ENCODE measurements around the gene RNASEH1.
"Not testable (repeated sequence)": the region's sequence is repeated elsewhere in the genome, so short reads cannot be mapped to it uniquely, and the experiment has no call there.

The RNASEH1 gene

DNA sequence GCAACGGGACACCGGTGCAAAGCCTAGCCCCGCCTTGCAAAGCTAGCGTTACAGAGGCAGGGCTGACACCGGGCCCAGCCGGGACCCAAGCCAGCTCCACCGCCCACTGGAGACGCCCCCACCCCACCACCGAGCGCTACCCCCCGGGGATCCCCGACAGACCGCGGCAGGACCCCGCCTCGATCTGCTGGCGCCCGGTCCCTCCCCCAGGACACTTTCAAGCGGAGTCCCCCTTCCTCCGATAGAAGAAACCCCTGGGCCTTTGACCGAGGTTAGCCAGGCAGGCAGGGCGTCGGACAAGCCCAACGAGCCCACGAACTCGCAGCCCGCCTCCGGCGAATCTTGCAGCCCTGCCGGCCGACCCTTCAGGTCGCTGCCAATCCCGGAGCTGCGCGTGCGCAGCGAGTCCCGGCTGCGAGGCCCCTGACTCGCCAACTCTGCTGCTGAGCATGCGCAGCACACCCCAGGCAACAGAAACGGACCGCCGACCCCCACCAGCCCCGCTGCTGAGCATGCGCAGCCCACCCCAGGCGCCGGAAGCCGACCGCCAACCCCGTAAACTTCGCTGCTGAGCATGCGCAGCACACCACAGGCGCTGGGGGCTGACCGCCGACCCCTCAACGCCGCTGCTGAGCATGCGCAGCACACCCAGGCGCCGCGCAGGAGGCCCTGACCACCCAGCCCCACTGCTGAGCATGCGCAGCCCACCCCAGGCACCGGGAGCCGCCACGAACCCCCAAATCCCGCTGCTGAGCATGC, 39.5 kb downstream of the RNASEH1 start:
- FAIRE-seq = no peak

DNA sequence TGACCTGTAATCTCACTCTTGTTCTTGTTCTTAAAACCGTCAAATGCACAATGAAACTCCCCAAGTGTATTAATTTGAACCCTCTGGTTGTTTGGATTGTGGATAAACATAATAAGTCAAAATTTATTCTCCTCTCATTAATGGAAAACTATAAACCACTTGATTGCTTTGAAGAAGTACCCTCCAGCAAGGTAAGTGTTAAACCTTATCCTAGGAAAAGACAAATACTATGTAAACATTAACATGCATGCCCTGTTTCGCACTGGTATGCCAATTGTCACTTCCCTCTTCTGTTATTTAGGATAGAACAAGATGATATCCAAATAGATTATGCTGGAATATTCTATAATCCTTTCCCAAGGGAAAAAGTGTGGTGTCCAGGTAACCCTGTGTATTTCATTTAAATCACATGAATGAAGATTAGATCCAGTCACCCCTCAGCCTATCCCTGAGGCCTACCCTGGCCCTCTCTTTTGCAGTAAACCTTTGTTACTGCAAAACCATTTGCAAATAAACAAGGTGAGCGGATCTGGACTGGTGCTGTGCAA, 40.1 kb downstream of the RNASEH1 start:
- FAIRE-seq = no peak

DNA sequence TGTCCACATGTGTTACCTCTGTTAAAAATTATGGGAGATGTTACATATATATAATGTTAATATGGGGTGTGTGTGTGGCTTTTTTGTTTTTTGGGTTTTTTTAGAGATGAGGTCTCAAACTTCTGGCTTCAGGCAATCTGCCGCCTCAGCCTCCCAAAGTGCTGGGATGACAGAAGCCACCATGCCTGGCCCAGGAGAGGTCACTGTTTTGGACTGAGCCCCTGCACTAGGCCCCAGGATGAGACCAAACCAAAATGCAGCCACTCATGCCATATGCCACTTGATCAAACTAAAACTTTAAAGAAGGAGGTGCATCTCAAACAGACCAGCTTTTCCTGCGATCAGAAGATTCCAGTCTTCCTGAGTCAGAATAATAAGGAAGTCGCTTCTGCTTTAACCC, 41.3 kb downstream of the RNASEH1 start:
- no peak for FAIRE-seq

DNA sequence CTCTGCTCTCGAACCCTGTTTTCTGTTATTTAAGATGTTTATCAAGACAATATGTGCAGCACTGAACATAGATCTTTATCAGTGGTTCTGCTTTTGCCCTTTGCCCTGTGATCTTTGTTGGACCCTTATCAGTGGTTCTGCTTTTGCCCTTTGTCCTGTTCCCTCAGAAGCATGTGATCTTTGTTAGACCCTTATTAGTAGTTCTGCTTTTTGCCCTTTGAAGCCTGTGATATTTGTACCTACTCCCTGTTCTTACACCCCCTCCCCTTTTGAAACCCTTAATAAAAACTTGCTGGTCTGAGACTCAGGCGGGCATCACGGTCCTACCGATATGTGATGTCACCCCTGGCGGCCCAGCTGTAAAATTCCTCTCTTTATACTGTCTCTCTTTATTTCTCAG, 42.7 kb downstream of the RNASEH1 start:
- FAIRE-seq = not testable (repeated sequence)

DNA sequence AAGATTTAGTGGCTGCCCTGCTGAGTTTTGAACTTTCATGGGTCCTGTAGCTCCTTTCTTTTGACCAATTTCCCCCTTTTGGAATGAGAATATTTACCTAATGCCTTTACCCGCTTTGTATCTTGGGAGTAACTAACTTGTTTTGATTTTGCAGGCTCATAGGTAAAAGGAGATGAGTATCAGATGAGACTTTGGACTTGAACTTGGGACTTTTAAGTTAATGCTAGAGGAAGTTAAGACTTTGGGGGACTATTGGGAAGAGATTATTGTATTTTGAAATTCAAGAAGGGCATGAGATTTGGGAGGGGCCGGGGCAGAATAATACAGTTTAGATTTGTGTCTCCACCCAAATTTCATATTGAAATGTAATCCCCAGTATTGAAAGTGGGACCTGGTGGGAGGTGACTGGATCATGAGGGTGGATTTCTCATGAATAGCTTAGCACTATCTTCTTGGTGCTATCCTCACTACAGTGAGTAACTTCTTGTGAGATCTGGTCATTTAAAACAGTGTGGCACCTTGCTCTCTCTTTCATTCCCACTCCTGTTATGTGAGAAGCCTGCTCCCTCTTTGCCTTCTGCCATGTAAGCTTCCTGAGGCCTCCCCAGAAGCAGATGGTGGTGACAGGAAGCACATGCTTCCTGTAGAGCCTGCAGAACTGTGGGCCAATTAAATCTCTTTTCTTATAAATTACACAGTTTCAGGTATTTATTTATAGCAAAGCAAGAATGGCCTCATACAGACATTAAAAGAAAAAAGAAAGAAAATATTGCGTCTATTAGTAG, 44.9 kb downstream of the RNASEH1 start:
- no peak for FAIRE-seq

DNA sequence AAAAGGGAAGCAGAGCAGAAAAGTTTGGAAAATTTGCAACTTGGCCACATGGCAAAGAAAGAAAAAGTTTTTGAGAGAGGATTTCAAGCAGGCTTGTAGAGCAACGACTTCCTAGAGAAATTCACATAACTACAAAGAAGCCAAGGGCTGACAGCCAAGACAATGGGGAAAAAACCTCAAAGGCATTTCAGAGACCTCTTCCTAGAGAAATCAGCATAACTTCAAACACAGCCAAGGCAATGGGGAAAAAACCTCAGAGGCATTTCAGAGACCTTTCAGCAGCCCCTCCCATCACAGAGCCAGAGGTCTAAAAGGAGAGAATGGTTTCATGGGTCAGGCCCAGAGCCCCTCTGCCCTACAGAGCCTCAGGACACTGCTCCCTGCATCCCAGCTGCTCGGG, 46.0 kb downstream of the RNASEH1 start:
- no peak for FAIRE-seq

DNA sequence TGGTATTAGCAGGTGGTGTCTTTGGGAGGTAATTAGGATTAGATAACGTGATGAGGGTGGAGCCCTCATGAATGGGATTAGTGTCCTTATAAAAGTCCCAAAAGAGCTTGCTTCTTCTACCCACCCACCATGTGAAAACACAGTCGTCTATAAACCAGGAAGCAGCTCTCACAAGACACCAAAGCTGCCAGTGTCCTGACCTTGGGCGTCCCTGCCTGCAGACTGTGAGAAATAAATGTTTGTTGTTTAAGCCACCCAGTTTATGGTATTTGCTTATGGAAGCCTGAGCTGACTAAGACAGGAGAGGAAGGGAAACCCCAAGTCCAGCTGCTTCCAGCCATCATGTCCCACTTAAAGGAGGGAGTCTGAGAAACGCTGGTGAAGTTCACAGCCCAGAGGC, 52.4 kb downstream of the RNASEH1 start:
- FAIRE-seq = no peak

DNA sequence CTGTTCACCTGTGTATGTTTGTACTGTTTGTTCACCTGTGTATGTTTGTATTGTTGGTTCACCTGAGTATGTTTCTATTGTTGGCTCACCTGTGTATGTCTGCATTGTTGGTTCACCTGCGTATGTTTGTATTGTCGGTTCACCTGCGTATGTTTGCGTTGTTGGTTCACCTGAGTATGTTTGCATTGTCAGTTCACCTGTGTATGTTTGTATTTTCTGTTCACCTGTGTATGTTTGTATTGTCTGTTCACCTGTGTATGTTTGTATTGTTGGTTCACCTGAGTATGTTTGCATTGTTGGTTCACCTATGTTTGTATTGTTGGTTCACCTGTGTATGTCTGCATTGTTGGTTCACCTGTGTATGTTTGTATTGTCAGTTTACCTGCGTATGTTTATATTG, 53.4 kb downstream of the RNASEH1 start:
- FAIRE-seq = no peak

DNA sequence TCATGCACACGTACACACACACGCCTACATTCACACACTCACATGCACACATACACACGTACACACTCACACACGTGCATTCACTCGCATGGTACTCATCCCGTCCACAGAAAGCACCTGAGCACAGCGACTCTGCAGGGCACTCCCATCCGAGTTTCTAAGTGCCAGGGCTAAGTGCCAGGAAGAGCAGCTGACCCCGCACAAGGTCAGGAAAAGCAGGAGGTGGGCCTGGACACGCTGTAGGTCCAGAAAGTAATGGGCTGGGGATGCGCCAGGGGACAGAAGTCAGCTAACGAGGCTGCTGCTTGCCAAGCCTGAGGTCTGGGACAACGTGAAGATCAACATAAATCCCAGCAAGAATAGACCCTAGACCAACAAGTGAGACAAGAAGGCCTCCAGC, 54.6 kb downstream of the RNASEH1 start:
- FAIRE-seq = no peak

DNA sequence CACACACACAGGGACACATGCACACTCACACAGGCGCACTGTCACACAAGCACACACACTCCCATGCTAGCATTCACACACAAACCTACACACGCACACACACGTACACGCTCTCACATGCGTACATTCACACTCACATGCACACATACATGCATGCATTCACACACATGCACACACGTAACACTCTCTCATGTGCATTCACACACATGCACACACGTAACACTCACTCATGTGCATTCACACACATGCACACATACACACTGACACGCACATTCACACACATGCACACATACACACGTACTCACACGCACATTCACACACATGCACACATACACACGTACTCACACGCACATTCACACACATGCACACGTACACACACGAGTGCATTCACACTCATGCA, 55.1 kb downstream of the RNASEH1 start:
- no peak for FAIRE-seq

DNA sequence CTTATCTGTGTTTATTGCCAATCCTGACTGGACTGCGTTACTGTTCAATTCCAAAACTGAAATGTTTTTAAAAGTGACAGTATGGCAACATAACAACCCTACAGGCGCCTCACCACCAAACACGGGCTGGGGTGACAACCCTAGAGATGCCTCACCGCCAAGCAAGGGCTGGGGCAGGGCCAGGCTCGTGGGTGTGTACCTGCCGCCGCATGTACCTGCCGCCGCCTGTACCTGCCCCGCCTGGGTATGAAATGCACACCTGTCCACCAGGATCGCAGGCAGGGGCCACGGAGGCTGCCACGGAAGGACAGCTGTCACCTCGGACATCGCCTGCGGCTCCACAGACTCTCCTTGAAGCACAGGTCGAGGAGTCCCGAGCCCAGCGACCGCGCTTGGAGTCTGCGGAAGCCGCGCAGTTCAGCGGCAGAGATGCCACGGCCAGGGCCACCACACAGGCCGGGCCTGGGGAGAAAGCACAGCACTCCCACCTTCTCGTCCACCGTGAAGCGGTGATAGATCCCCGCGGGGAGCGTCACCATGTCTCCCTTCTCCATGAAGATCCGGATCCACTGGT, 57.7 kb downstream of the RNASEH1 start:
- no peak for FAIRE-seq

DNA sequence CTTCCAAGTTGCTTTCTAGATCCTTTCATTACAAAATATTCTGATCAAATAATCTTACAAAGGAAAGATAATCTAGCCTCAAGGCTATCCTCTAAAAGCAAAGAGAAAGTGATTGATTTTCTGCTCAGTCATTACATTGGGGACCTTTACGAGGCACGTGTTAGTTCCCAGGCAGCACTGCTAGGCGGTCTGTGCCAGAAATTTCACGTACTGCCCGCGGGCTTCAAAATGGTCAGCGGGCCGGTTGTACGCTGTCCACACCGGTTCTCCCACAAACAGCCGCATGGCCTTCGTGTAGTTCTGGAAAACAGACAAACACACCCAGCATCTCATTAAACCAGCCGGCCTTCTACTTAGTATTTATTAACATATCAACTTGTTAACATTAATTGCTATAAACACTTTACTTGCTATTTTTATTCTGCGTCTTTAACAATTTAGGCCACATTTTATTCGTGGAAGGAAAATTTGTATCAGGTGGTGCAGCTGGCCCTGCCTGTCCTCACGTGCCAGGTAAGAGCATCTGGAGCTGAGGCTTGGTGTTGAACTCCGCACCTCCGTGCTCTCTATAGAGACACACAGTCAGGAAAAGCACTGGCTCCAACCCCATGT, 59.2 kb downstream of the RNASEH1 start:
- no peak for FAIRE-seq

DNA sequence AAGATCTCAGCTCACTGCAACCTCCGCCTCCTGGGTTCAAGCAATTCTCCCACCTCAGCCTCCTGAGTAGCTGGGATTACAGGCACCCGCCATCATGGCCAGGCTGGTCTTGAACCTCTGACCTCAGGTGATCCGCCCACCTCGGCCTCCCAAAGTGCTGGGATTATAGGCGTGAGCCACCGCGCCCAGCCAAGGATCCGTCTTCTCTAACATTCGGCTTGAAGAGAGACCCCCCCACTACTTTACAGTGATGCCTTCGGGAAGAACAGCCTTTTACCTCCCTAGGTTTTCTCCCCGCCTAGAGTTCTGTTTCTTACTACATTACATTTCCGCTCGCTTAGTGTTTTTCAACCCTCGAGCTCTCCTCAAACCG, 61.4 kb downstream of the RNASEH1 start:
- not testable (repeated sequence) for FAIRE-seq
